Subcutaneous adipose tissue (tissue), 4 donors: ENCODE data around the gene CRYBA1. TPM values are rescaled to one million over a fixed set of nuclear protein-coding genes. Genes with fewer than 3 reads are reported as not detected.

Experiments
- CTCF ChIP-seq: fragments of 450-650 bp; IDR thresholded peaks from one replicate; pipeline ENCODE4 v1.5.1; 2016; ENCODE audit warnings: low read depth, mild to moderate bottlenecking, control low read depth, antibody characterized with exemption, moderate library complexity
- total RNA-seq, 4 donors: library from RNA; depleted of rRNA; stranded (reverse); fragments of >200 nt; gene quantifications; one replicate each; pipeline ENCODE4 v1.1.0, GENCODE V29; 2016

The CRYBA1 gene
- total RNA-seq, 4 donors from 2014 or later: not detected

- TF ChIP-seq CTCF: no peak
Observed at GRCh38 chr17:29250666-29251065, 4.0 kb downstream of the CRYBA1 start.

GRCh38 chr17:29251184-29251583, 4.5 kb downstream of the CRYBA1 start:
- no peak for TF ChIP-seq CTCF

- TF ChIP-seq CTCF: no peak
Observed at GRCh38 chr17:29252101-29252791, 5.6 kb downstream of the CRYBA1 start.

GRCh38 chr17:29253037-29253436, 6.4 kb downstream of the CRYBA1 start:
- TF ChIP-seq CTCF: no peak

GRCh38 chr17:29255926-29256522, 9.4 kb downstream of the CRYBA1 start:
- no peak for TF ChIP-seq CTCF

GRCh38 chr17:29256735-29257466, 10.2 kb downstream of the CRYBA1 start:
- TF ChIP-seq CTCF: no peak

DNA sequence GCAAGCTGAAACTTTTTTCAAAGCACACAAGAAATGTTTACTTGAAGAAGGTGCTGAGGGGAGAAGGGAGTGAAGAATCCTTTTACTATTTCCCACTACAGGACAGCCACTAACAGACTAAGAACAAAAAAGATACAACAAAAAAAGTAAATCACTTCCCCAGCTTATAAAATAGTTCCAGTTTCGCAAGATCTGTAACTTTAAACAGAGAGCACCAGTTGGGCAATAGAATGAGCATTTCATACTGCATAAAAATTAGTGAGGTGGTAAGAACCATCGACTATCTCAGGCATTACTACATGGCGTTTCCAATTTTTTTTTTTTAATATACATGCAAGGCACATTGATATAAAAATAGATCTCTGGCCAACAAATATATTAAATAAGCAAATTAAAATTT, 11.1 kb downstream of the CRYBA1 start:
- no peak for TF ChIP-seq CTCF
